HCEC 1CT (cell line): ENCODE results near the gene PDZD2.
A peak's percentile ranks its signal among the peaks of the same experiment; 100 is the strongest.

ENCODE experiments used
- DNase-seq: peaks from one replicate; pipeline ENCODE4 v3.0.0-alpha.2; 2017

PDZD2 gene

DNA sequence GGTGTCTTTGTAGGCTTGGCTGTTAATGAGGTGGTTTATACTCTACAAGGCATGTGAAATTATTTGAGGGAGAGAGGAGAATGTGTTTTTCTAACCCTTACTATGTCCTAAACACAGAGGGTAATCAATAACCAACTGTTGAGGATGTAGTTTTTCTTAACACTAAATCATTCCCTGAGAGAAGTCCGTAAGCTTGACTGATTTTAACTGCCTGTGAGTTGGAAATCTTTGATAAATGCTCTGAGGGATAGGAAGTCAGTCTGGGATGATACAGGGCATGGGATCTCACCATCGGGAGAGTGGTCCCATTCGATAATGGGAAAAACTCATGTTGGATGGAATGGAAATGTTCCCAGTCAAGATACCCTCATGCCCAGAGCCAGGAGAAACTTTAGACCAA is 249.6 kb downstream of the PDZD2 start:
- no peak for DNase-seq

DNA sequence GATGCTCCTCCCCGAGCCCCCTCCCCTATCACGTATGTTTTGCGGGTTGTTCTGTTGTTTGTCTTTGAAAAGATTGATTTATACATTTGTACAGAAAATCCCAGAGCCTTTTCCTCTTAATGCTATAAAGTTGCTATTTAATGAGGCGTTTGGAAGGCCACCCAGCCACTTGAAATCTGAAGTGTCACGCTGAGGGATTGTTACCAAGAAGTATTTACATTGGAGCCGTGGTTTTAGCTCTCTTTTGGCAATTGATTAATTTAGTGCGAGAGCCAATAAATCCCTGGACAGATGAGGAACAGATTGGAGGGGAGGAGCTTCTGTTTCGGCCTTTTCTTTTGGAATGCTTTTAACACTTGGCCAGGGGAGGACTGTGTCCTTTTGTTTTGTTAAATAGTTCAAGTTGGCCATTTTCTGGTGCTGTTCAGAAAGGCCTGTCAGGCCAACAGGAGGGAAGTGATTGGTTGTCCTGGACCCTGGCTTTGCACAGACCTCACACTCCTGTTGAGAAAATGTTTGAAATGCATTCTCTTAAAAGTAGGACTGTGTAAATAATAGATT is 250.2 kb downstream of the PDZD2 start:
- no peak for DNase-seq

DNA sequence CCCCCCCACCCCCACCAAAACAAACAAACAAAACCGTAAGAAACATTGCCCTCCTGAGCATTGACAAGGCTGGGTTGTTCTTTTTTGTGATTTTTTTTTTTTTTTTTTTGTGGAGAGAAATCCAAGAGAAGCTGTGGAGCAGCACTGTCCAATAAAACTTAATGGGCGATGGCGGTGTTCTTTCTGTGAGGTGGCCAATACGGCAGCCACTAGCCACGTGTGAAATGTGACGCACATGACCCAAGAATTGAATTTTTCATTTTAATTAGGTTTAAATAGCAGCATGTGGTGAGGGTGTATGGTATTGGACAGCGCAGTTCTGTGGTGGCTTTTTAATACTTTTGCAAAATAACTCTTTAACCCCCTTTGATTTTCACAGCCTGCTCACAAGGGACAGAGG is 251.1 kb downstream of the PDZD2 start:
- no peak for DNase-seq

DNA sequence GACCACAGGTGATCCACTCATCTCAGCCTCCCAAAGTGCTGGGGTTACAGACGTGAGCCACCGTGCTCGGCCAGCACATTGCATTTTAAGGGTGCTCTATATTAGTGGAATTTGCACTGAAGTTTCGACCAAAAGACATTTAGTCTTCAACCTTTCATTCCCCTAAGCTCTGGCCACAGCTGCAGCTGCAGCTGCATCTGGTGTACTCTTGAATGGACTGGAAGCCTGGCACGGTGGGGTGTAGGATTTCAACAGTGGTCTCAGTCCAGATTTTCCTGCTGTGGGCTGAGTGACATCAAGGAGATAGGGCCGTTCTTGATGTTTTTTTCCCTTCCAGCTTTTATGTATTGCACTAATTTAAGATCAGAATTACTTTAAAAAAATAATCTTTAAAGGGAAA is 255.2 kb downstream of the PDZD2 start:
- DNase-seq: no peak

DNA sequence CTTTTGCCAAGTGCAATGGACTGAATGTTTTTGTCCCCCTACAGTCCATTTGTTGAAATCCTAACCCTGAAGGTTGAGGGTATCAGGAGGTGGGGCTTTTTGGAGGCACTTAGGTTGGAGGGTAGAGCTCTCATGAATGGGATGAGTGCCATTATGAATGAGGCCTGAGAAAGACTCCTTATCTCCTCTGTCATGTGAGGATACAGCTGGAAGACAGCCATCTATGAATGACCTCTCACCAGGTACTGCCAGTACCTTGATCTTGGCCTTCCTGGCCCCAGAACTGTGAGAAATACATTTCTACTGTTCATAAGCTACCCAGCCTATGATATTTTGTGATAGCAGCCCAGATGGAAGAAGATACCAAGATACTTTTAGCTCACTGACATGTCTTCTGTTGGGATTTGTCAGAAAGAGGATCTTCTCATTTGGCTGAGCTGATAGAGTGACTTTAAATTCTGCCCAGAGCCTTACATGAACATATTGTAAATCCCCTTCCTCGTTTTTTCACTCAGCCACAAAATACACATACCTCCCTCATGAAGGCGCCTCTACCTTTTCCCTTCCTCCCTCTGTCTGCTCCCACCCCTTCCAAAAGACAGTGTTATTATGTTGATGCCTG is 256.4 kb downstream of the PDZD2 start:
- DNase-seq: no peak

DNA sequence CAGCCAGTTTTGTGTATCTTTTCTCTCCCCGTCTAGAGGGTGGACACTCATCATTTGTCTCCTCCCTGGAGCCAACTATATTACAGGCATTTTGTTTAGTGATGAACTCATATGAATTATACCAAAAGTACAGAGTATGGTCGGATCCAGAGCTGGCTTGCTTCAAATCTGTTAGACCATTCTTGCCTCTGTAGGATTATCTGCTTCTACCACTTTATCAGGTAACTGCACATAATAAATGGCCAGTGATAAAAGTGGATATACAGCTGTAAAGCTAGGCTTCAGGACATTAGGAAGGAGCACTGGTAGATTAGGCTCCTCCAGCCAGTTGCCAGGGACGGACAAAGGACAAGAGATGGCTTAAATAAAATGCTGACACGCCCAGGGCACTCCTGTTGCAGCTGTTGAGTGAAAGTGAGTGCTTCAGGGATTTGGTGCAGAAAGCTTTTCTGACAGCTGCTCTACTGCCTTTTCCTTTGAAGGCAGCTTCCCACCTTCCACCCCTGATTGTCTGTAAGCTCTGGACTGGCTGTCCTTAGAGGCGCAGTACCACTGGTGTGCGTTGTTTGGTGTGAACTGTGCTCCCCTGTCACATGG is 259.2 kb downstream of the PDZD2 start:
- DNase-seq: no peak

DNA sequence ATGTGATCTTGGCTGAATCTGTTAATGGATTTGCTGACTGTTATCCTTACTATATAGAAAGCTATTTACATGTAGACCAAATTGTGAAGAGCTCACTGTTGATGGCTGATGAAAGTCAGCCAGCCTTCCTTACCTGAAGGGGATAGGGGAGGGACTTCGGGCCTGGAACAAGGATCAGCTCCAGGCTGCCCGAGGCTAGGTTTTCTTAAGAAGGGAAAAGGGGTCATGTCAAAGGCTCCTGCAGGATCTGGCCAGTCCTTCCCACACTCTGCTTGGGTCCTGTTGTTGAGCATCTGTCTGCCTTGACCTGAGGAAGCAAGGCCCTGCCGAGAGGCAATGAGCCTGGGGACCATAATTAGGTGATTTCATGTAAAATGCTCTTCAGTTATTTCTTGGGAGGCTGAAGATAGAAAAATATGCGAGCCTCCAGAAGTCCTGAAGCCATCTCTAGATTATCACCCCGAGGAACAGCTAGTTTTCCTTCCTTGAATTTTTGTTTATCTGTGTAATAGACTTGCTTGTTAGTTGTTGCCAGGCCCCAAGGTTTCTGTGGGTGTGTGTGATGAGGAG is 261.4 kb downstream of the PDZD2 start:
- no peak for DNase-seq

DNA sequence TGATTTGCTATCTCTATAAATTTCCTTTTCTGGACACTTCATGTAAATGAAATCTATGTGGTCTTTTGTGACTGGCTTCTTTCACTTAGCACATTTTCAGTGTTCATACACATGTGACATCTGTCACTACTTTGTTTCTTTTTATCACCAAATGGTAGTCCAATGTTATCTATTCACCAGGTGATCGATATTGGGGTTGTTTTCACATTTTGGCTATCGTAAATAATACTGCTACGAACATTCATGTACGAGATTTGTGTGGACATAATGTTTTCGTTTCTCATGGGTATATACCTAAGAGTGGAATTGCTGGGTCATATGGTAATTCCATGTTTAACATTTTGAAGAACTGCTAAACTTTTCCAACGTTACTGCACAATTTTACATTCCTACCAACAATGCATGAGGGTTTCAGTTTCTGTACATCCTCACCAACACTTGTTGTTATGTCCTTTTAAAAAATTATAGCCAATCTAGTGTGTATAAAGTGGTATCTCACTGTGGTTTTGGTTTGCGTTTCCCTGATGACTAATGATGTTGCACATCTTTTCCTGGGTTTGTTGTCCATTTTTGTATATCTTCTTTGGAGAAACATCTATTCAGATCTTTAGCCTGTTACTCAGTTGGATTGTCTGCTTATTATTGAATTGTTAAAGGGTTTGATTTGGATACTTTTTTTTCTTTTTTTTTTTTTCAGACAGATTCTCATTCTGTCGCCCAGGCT is 263.0 kb downstream of the PDZD2 start:
- no peak for DNase-seq

DNA sequence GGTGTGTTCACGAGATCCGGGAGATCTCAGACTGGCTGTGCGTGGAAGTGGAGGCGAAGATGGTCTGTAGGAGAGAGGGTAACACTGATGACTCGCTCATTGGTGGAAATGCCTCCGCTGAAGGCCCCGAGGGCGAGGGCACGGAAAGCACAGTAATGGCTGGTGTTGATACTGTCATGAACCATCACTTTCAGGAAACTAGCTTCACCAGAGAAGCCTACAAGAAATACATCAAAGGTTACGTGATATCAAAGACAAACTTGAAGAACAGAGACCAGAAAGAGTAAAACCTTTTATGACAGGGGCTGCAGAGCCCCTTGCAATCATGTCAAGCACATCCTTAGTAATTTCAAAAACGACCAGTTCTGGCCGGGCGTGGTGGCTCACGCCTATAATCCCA is 269.5 kb downstream of the PDZD2 start:
- DNase-seq: no peak

DNA sequence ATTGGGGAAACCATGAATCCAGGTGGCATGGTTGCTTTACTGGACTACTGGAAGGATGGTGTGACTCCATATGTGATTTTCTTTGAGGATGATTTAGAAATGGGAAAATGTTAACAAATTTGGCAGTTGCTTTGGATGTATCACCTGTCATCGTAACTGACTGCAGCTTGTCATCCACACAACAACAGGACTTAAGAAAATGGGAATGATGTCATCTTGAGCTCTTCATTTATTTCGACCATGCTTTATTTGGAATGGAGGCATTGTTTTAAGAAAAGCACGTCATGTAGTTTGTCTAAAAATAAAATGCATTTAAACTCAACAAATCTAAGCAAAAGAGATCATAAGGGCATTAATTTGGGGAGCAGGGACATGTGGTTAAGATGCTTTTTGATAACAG is 270.1 kb downstream of the PDZD2 start:
- DNase-seq: no peak

DNA sequence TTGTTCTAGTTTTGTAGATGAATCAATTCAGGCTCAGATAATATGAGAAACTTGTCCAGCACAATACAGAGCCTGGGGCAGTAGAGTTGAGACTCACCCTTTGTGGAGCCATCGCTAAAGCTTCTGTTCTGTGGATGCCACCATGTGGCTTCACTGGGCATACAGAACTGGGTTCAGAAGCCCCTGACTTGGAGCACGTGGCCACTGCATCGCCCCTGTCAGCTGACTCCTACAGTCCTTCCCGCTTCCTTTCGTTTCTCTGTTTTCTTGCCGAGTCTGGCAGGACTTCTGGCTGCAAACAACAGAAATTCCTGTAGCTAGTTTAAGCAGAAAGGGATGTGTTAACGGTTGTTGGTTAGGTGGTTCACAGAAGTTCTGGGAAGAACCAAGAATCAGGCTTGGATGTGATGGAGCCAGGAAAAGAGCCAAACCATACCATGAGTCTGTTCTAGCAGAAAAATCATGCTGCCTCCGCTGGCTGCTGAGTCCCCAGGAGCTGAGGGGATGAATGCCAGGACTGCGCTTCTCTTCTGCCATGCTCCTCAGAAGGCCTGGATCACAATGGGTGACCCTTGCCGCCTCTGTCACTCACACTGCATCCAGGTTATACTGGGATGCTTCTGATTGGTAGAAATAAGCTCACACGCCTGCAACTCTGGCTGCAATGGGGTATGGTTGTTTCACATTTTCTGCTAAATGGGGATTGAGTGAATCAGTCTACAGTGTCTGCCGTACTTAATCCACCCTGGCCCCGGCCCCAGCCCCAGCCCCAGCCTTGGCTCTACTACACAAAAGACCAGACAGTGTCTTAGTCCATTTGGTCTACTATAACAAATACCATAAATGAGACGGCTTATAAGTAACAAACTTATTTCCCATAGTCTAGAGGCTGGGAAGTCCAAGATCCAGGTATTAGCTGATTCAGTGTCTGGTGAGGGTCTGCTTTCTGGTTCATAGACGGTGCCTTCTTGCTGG is 272.6 kb downstream of the PDZD2 start:
- no peak for DNase-seq

DNA sequence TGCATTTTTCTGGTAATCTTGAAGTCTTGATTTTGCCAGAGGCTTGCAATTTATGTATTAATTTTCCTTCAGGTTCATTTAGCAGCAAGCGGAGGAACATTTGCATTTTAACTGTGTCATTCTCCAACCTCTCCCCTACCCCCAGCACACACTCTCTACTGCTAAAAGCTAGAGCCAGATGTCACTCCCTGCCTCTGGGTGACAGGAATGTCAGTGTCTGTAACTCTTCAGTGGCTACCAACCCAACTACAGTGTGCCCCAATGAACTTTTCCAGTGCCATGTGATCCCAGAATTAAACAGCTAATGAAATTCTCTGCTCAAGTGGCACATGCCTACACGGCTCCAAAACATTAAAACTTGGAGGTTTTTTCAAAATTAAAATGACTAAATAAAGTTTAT is 274.9 kb downstream of the PDZD2 start:
- DNase-seq: no peak

DNA sequence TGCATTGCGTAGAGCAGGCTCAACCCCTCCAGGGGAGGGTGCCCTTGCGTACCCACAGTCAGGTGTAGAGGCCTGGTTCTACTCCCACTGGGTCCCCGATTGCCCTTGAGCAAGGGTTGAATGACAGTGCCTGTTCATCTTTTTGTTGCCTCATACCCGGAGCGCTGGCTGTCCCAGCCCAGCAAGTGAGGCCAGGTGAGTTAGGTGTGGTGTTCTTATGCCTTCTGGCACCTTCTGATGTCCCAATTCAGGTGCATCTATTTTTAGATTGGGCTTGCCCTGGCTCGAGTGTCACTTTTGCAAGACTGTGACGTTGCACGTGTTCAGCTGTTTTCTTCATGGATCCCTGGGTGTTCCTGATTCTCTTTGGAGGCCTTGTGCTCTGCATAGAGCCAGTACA is 277.4 kb downstream of the PDZD2 start:
- no peak for DNase-seq

DNA sequence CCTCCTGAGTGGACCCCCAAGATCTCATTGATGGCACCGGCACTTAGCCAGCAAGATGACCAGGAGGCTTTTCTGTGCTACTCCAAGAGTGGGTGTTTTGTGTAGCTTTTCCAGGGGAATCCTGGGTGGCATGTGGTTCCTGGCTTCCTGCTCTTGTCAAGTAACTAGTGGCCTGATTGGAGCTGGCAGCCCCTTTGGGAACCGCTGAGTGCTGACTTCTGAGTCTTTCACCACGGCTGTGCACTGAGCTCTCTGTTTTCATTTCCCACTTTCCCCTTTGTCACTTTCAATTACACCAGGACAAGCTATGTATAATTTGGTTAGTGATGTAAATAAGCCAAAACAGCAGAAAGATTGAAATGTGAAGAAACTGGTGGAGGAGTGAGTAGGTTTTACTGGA is 279.8 kb downstream of the PDZD2 start:
- DNase-seq: no peak

DNA sequence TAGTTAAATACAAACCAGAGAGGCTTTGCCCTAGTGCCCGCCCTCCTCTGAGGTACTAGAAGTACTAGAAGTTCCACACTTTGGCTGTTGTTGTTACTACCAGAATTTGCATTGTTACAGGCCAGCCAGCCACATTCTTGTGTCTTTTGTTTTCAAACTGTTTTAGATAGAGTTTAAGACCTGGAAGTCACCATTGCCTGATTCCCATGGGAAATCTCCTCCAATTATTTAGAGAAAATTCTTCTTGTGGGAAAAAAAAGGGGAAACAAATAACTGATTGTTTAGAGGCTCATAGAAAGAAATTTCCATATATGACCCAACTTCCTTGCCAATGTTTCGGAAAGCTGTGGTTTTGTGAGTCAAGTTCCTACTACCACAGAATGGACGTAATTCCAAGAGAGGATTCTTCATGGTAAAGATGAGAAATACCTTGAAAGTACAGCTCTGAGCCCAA is 282.9 kb downstream of the PDZD2 start:
- peak; percentile 56 for DNase-seq

DNA sequence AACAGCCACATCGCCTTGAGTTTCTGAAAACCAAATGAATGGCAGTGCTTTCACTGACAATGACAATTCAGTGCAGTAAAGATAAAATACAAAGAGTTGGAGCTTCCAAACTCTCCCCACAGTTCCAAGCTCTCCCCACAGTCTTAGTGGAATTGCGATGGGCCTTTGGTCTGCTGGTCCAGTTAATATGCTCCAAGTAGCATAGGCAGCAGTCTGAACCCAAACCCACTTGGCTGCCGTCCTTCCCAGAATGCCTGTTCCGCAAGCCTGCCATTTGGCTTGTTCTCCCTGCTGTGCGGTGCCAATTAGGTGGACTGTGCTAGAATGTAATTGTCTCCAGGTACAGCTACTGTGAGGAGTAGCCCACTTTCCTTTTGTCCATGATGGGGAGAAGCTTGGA is 285.1 kb downstream of the PDZD2 start:
- no peak for DNase-seq

DNA sequence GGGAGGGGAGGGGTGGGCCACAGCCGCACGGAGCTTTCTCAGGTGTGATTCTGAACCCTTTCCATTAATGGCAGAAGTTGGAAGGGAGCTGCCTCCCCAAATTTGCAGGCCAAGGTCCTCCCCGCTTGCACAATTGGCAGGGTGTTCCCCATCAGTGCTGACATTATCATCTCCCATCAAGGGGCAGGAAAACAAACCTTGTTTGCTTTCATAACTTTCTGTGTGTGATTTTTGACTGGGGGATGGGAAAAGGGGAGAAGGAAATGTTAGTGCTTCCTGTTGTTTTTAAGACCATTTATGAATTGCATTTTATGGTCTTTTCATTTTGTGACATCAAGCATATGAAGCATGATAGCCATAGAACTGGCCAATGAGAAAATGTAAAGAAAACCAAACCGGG is 292.9 kb downstream of the PDZD2 start:
- DNase-seq: no peak

DNA sequence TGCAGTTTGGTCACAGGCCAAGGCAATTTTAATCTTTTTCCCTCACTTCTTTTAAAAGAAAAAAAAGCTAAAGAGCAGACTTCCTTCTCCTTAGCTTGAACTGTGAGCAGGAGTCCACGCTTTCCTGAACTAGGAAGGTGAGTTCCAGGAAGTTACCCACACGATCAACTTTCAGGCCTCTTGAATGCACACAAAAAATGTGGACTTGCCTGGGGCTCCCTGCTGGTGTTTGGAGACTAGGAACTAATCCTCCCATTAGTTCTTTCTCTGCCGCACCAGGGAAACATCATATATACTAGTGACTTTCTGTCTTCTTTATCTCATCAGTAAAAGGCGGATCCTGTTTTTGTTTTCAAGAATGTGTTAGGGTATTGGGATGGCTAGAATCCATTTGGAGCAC is 295.2 kb downstream of the PDZD2 start:
- DNase-seq: no peak

DNA sequence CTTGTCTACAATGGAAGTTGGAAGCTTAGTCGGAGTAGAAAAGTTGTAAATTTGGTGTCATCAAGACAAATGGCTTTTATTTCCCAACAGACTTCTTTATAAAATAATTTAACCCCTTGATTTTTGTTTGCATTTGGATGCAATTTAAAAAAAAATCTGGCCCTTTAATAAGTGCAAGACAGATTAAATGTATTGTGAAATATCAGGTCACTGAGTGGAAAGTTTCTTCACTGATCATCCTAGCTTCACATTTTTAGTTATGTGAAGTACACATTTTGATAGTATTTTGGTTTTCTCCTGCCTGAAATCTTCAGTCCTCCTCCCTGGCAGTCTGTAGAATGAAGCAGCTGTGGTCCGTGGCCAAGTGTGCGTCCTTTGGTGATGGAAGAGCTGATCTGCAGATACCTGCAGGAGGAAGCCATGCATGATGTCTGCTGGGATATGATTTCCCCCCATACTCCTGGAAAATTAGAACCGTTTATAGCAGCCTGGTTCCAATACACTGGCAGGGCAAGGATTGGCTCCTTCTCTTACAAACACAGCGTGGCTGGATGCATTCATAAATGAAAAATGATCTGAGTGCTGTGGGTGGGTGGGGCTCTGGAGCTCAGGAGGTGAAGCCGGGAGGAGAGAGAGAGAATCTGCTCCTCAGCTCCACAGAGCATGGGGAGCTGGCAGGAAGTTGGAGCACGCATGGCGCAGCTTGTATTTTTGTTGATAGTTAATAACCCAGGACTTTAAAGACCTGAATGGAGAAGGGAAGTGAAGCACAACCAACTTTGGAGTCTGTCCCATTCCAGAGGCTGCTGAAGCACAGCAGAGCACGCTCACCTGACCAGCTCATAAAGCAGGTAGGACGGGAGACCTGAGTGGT is 296.8 kb downstream of the PDZD2 start:
- DNase-seq: no peak

DNA sequence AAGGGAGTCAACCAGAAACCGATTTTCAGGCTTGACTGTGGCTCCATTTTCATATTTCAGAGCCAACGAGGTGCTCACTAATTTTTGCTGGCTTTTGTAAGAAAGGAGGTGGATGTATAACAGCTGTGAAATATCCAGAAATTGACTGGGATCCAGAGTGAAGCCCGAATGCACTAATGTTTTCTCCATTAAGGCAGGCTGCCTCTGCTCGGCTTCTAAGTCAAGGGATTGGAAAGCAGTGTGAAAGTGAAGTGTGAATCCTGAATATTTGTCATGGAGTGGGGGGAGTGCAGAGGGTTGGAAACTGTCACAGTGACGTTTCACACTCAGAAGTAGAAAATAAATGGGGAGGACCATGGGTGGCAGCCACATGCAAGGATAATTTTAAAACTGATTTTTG is 297.8 kb downstream of the PDZD2 start:
- no peak for DNase-seq

DNA sequence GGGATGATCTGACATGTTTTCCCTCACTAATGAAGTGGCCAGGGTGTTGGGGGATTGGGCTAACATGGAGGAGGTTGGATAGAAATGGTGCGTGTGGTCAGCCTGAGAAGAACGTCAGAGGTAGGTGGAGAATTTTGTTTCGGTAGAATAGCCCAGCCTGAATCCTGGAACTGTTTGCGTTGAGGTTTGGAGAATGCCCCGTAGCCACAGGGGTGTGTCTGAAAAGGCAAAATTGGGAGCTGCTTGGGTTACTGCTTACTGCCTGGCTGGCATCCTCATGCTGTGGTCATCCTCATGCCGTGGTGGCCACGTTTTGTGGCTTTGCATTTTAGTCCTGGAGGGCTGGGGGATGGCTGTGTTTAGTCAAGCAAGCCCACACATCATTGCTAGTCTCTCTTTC is 298.3 kb downstream of the PDZD2 start:
- no peak for DNase-seq

DNA sequence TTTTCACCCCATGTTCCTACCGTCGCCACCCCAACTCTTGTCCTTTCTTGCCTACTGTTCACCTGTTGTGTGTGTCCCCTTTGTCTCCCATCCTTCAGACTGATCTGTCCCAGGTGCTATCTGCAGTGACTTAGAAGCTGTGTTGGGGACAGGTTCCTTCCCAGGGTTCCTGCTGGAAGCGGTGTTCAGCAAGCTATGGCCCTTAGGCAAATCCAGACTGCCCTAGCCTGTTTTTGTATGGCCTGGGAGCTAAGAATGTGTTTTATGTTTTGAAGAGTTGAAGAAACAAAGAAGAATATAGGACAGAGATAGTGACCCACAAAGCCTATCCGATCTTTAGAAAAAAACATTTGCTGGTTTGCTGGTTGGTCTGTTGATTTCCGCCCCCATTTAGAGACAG is 298.8 kb downstream of the PDZD2 start:
- DNase-seq: no peak
